HG03342 (cell line): ENCODE measurements around the gene MICU2.

Experiments used
- ATAC-seq: cut with Tn5 transposase; IDR thresholded peaks from one replicate; pipeline ENCODE4 v1.9.1; 2021; ENCODE audit warnings: mild to moderate bottlenecking, moderate library complexity; ENCODE audit not compliant: unreplicated experiment

The MICU2 gene

GRCh38 chr13:21548577-21548976, 55.4 kb downstream of the MICU2 start:
- ATAC-seq: no peak

GRCh38 chr13:21546372-21546771, 57.6 kb downstream of the MICU2 start:
- no peak for ATAC-seq

DNA sequence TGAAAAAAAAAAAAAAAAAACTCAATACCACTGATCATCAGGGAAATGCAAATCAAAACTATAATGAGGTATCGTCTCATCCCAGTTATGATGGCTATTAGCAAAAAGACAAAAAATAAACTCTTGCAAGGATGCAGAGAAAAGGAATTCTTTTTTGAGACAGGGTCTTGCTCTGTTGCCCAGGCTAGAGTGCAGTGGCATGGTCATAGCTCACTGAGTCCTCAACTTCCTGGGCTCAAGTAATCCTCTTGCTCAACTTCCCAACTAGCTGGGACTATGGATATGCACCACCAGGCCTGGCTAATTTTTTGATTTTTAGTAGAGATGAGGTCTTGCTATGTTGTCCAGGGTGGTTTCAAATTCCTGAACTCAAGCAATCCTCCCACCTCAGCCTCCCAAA, 59.5 kb downstream of the MICU2 start:
- ATAC-seq: no peak

GRCh38 chr13:21542563-21542962, 61.4 kb downstream of the MICU2 start:
- no peak for ATAC-seq

- ATAC-seq: no peak
Observed at GRCh38 chr13:21541980-21542379, 62.0 kb downstream of the MICU2 start.

DNA sequence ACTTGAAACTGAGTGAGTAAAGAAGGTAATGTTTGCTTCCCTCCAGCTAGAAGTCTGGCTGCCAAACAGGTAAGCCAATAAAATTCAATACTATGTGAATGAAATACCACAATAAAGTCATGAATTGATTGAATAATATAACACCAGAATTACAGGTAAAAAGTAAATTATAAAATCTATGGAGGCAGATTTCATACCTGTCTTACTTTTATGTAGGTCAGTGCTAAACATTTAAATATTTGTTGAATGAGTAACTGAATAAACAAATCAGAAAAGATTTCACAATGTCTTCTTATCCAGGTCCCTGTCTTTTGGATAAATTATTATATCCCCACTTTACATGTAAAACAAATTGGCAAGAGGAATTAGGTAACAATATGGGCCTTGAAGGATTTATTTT, 62.7 kb downstream of the MICU2 start:
- ATAC-seq: no peak

GRCh38 chr13:21539687-21540086, 64.3 kb downstream of the MICU2 start:
- ATAC-seq: no peak

DNA sequence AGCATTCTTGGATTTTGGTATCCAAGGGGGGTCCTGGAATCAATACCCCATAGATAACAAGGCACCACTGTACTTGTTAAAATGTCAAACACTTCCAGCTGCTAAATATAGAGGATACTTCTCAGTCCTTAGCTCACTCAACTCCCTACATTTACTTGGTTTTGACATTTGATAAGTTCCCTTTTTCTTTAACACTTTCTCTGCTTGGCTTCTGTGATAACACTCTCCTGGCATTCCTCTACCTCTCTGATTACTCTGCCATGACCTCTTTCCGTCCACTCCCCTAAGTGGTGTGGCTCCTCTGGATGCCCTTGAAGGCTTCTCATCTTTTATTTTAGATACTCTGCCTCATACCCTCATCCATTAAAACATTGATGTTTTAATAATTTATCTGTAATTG, 65.2 kb downstream of the MICU2 start:
- ATAC-seq: no peak

DNA sequence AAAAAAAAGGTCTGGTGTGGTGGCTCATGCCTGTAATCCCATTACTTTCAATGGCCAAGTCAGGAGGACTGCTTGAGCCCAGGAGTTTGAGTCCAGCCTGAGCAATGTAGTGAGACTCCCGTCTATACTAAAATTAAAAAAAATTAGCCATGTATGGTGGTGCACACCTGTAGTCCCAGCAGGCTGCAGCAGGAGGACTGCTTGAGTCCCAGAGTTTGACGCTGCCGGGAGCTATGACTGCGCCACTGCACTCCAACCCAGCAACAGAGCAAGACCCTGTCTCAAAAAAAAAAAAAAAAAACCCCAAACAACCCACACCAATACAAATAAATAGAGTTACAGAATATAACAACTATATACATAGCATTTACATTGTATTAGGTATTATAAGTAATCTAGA, 65.7 kb downstream of the MICU2 start:
- no peak for ATAC-seq

DNA sequence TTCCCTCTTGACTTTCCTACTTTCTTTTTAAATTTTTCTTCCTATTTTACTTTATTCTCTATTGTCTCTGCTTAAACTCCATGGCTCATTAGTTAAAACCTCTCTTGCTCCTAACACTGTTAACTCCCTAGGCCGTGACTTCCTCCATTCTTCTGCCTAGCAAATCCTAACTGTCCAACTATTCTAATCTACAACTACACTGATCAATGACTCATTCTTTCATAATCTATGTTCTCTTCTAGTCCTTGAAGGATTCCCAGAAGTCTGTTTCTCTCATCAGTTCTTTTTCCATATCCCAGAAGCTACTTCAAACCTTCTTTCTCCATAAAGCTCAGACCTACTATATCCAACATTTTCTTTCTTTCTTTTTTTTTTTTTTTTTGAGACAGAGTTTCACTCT, 66.9 kb downstream of the MICU2 start:
- no peak for ATAC-seq

- ATAC-seq: no peak
Observed at GRCh38 chr13:21534760-21535159, 69.2 kb downstream of the MICU2 start.

DNA sequence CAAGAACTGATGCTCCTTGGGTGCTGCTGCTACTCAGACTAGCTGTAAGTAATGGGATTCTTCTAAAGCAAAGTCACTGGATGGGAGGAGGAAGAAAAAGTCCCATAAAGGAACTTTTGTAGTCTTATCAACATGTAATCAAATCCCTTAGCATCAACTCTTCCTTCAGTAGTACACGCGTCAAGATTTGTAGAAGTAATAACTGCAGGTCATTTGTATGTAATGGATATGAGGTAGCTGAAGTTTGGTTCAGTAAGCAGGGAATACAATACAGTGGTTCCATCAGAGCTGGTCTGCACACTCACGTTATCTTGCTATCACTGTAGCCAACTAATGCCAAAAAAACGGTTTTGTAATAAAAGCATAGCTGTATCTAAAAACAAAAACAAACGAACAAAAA, 72.5 kb downstream of the MICU2 start:
- no peak for ATAC-seq

- ATAC-seq: no peak
Observed at GRCh38 chr13:21530656-21531055, 73.3 kb downstream of the MICU2 start.

GRCh38 chr13:21529146-21529893, 74.7 kb downstream of the MICU2 start:
- no peak for ATAC-seq

DNA sequence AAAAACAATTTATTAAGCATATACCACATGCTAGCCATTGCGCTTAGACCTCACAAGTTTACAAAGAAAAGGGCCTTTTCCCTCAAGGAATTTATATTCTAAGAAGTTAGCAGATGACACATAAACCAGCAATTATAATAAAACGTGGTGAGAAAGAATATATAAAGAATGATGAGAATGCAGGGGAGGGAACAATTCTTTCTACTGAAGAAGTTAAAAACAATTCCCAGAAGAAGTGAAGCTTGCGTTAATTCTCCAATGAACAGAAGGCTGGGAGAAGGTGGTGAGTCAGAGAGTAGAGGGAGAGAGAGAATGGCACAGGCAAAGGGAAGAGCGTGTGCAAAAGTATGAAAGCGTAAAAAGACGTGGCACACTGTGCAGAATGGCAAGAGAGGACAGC, 75.4 kb downstream of the MICU2 start:
- no peak for ATAC-seq

DNA sequence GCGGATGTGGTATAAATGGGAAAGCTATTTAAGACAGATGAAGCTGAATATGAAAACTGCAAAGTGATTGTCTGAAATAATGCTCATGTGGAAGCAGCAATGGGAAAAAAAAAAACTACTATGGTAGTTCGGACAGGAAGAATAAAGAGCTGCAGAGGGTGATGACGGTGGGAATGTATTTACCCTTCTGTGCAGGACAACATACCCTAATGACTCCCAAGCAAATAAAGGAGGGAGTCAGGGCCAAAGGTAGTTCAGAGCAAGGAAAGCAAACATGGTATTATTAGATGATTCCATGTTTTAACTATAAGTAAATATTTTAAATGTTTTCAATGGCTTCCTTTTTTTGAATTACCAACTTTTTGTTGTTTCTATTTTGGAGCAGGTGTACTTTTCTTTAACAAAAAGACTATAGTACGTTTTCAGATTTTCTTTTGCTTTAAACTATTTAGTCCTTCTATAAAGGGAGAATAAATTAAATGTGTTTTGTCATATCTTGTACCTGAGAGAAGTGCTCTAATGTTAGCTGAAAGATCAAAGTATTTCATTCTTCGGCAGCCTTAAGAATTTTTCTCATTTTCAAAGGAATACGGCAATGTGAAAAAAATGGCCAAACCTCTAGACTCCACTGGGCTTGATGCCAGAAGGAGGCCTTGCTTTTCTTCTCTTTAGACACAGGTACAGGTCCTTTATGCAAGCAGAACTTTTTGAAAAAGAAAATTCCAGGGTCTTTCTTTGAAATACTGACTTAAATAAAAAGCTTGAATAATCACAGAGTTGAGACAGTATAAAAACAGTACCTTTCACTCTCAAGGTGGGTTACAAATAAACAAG, 77.0 kb downstream of the MICU2 start:
- ATAC-seq: no peak

GRCh38 chr13:21522847-21523246, 81.1 kb downstream of the MICU2 start:
- no peak for ATAC-seq

DNA sequence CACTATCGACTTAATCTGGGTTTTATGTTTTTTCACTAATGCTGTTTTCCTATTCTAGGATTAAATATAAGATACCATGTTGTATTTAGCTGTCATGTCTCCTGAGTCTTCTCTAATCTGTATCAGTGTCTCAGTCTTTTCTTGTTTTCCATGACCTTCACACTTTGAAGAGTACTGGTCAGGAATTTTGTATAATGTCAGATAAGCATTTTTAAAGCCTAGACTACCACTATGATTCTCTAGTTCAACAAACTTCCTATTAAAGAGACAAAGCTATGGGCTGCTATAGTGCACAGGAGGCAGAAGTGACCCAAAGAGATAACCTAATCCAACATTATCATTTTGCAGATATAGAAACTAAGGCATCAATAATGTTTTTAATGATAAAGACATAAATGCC, 81.8 kb downstream of the MICU2 start:
- no peak for ATAC-seq

GRCh38 chr13:21518617-21519144, 85.3 kb downstream of the MICU2 start:
- ATAC-seq: no peak

DNA sequence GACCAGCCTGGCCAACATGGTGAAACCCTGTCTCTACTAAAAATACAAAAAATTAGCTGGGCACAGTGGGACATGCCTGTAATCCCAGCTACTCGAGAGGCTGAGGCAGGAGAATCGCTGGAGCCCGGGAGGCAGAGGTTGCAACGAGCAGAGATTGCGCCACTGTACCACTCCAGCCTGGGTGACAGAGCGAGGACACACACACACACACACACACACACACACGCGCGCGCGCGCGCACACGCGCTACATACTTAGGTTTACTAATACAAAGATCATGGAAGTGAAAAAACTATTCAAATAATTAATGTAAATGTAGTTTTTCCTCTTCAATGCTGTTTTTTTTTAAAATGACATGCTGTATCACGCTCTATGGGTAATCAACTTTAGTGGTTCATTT, 86.4 kb downstream of the MICU2 start:
- no peak for ATAC-seq

DNA sequence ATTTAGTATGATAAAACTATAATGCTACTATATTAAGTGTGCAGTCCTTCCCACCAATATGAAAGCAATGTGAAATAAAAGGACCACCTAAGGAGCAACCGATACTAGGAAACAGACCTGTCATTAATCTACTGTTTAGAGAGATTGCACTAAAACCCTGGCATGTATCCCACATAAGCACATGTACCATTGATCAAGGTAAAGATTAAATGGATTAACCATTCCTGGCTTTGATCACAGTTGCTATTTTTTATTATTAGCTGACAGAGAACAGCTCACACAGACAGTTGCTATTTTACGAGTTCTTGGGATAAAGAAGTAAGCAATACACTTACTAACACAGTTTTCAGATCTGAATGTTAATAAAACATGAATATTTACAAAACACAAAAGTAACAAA, 87.2 kb downstream of the MICU2 start:
- no peak for ATAC-seq

DNA sequence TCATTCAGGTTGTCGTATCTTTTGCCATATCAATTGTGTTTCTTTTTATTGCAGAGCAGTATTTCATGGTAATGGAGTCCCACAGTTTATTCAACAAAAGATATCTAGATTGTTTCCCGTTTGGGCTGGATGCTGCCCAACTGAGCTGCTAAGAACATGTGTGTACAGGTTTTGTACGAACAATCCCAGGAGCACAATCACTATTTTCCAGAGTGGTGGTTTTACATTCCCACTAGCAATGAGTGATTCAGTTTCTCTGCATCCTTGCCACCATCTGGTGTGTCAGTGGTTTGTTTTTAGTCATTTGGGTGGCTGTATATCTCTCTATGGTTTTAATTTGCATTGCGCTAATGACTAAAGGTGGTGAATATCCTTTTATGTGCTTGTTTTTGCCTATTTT, 92.1 kb downstream of the MICU2 start:
- no peak for ATAC-seq
